Fibroblast of pulmonary artery (primary cell): ENCODE data around the gene ELMO1.

Experiments used
- DNase-seq: peaks from one replicate; pipeline ENCODE4 v3.0.0-alpha.2; 2010; ENCODE audit warnings: low read depth
- H3K4me3 ChIP-seq: replicated peaks from 2 replicates; pipeline ENCODE4 v1.5.1; 2011; ENCODE audit warnings: low read depth, mild to moderate bottlenecking, control low read depth, low read length, moderate library complexity
- CTCF ChIP-seq: IDR thresholded peaks from 2 replicates; pipeline ENCODE4 v1.5.1; 2011; ENCODE audit warnings: mild to moderate bottlenecking, control low read depth, low read length, inconsistent platforms; ENCODE audit errors: missing control alignments

Gene ELMO1

GRCh38 chr7:36880108-36880507 is 568.6 kb downstream of the ELMO1 start:
- DNase-seq, result no peak
- no peak overlapping the region for H3K4me3 ChIP-seq
- no peak for TF ChIP-seq CTCF

GRCh38 chr7:36879021-36879420 is 569.6 kb downstream of the ELMO1 start:
- H3K4me3 ChIP-seq, result no peak overlapping the region
- no peak for TF ChIP-seq CTCF
- DNase-seq, result no peak

- no peak overlapping the region for H3K4me3 ChIP-seq
- DNase-seq, result no peak
- no peak for TF ChIP-seq CTCF
These were observed 570.4 kb downstream of the ELMO1 start for GRCh38 chr7:36878288-36878687.

- TF ChIP-seq CTCF, result no peak
- no peak for DNase-seq
- no peak overlapping the region for H3K4me3 ChIP-seq
These were observed 572.9 kb downstream of the ELMO1 start for GRCh38 chr7:36875794-36876193.

GRCh38 chr7:36874041-36874440 is 574.6 kb downstream of the ELMO1 start:
- DNase-seq, result no peak
- no peak for TF ChIP-seq CTCF
- no peak overlapping the region for H3K4me3 ChIP-seq

- no peak overlapping the region for H3K4me3 ChIP-seq
- no peak for TF ChIP-seq CTCF
- no peak for DNase-seq
These were observed 576.8 kb downstream of the ELMO1 start for GRCh38 chr7:36871863-36872262.

- no peak for DNase-seq
- no peak for TF ChIP-seq CTCF
- H3K4me3 ChIP-seq, result no peak overlapping the region
These were observed 577.3 kb downstream of the ELMO1 start for GRCh38 chr7:36871355-36871738.
